Calu3 (cell line): Measurements from ENCODE around the gene MALRD1. TPM values are rescaled to one million over a fixed set of nuclear protein-coding genes. Genes with fewer than 3 reads are reported as not detected.

Source experiments
- BruUV-seq: library from RNA; stranded (reverse); fragments of 400-500 nt; replicated peaks from 2 replicates; lab custom pipeline; 2021; lab: Mats Ljungman, UMichigan
- CTCF ChIA-PET: fragments of 300-600 bp; sonication (Branson Sonifier 250); formaldehyde crosslinking; loops from one replicate; lab custom pipeline; 2022; ENCODE audit warnings: antibody characterized with exemption; lab: Charles Lee
- DNase-seq: peaks from one replicate; pipeline ENCODE4 v3.0.0; 2022
- H3K27ac Mint-ChIP-seq: one replicate; pipeline ENCODE4 v1.8.0; 2022; ENCODE audit warnings: mixed read lengths; ENCODE audit not compliant: unreplicated experiment
- H3K27me3 Mint-ChIP-seq: one replicate; pipeline ENCODE4 v1.8.0; 2022; ENCODE audit warnings: mixed read lengths; ENCODE audit not compliant: unreplicated experiment
- H3K36me3 Mint-ChIP-seq: one replicate; pipeline ENCODE4 v1.8.0; 2022; ENCODE audit warnings: mild to moderate bottlenecking, moderate library complexity, mixed read lengths; ENCODE audit not compliant: insufficient read depth, unreplicated experiment
- H3K4me1 Mint-ChIP-seq: one replicate; pipeline ENCODE4 v1.8.0; 2022; ENCODE audit warnings: mild to moderate bottlenecking, low read depth, mixed read lengths; ENCODE audit not compliant: unreplicated experiment
- H3K4me3 Mint-ChIP-seq: one replicate; pipeline ENCODE4 v1.8.0; 2022; ENCODE audit warnings: mild to moderate bottlenecking, low read depth, moderate library complexity, mixed read lengths; ENCODE audit not compliant: unreplicated experiment
- H3K9me3 Mint-ChIP-seq: one replicate; pipeline ENCODE4 v1.8.0; 2022; ENCODE audit warnings: low read depth, mixed read lengths; ENCODE audit not compliant: unreplicated experiment
- intact Hi-C: fragments of 100-400 bp; cut with micrococcal nuclease; formaldehyde crosslinking; loops from one replicate; pipeline ENCODE4 v1.10.0; 2022; ENCODE audit not compliant: unreplicated experiment
- total RNA-seq: library from RNA; stranded (reverse); gene quantifications from 2 replicates; pipeline ENCODE4 v1.2.3, GENCODE V29; 2022
- TF ChIP-seq, protein P1 (sequence below): fragments of 200-600 bp; IDR thresholded peaks from one replicate; pipeline ENCODE4 v1.8.0; 2022; ENCODE audit warnings: antibody characterized with exemption; ENCODE audit not compliant: unreplicated experiment

MALRD1 gene
- total RNA-seq, 1 experiment from 2014 or later: not detected

GRCh38 chr10:19347621-19348020, 299.0 kb downstream of the MALRD1 start:
- TF ChIP-seq, protein P1, sequence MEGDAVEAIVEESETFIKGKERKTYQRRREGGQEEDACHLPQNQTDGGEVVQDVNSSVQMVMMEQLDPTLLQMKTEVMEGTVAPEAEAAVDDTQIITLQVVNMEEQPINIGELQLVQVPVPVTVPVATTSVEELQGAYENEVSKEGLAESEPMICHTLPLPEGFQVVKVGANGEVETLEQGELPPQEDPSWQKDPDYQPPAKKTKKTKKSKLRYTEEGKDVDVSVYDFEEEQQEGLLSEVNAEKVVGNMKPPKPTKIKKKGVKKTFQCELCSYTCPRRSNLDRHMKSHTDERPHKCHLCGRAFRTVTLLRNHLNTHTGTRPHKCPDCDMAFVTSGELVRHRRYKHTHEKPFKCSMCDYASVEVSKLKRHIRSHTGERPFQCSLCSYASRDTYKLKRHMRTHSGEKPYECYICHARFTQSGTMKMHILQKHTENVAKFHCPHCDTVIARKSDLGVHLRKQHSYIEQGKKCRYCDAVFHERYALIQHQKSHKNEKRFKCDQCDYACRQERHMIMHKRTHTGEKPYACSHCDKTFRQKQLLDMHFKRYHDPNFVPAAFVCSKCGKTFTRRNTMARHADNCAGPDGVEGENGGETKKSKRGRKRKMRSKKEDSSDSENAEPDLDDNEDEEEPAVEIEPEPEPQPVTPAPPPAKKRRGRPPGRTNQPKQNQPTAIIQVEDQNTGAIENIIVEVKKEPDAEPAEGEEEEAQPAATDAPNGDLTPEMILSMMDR: no peak
- no TSS peak for BruUV-seq
- no peak overlapping the region for H3K27ac Mint-ChIP-seq
- no peak overlapping the region for H3K4me3 Mint-ChIP-seq
- intact Hi-C loops: no loop called here
- H3K9me3 Mint-ChIP-seq: peaks cover 2% of the 10 kb centered on the region
- no peaks in the 10 kb centered on the region for H3K36me3 Mint-ChIP-seq
- CTCF ChIA-PET: no interaction called here
- no peak for DNase-seq
- H3K27me3 Mint-ChIP-seq: no peaks in the 10 kb centered on the region
- no peaks in the 10 kb centered on the region for H3K4me1 Mint-ChIP-seq

DNA sequence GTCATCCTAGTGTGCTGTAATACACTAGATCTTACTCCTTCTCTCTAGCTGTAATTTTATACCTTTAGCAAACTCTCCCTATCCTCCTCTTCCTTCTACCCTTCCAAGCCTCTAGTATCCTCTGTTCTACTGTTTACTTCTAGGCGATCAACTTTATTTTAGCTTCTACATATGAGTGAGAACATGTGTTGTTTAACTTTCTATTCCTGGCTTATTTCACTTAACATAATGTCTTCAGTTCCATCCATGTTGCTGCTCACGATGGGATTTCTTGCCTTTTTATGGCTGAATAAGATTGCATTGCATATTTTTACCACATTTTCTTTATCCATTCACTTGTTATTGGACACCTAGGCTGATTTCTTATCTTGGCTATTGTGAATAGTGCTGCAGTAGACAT, 318.6 kb downstream of the MALRD1 start:
- Mint-ChIP-seq H3K27ac (no peak overlapping the region), H3K4me1 (no peaks in the 10 kb centered on the region), H3K27me3 (no peaks in the 10 kb centered on the region), H3K4me3 (no peak overlapping the region), H3K36me3 (no peaks in the 10 kb centered on the region), H3K9me3 (peaks cover 4% of the 10 kb centered on the region)
- intact Hi-C loops: no loop called here
- TF ChIP-seq, protein P1: no peak
- no TSS peak for BruUV-seq
- no peak for DNase-seq
- CTCF ChIA-PET: no interaction called here

- TF ChIP-seq, protein P1: no peak
- BruUV-seq: no TSS peak
- no peaks in the 10 kb centered on the region for H3K4me1 Mint-ChIP-seq
- no peak overlapping the region for H3K4me3 Mint-ChIP-seq
- no peak overlapping the region for H3K27ac Mint-ChIP-seq
- H3K36me3 Mint-ChIP-seq: no peaks in the 10 kb centered on the region
- intact Hi-C loops: no loop called here
- H3K9me3 Mint-ChIP-seq: peaks cover 3% of the 10 kb centered on the region
- DNase-seq: no peak
- CTCF ChIA-PET: no interaction called here
- no peaks in the 10 kb centered on the region for H3K27me3 Mint-ChIP-seq
These were observed 325.4 kb downstream of the MALRD1 start for GRCh38 chr10:19373988-19374387.

DNA sequence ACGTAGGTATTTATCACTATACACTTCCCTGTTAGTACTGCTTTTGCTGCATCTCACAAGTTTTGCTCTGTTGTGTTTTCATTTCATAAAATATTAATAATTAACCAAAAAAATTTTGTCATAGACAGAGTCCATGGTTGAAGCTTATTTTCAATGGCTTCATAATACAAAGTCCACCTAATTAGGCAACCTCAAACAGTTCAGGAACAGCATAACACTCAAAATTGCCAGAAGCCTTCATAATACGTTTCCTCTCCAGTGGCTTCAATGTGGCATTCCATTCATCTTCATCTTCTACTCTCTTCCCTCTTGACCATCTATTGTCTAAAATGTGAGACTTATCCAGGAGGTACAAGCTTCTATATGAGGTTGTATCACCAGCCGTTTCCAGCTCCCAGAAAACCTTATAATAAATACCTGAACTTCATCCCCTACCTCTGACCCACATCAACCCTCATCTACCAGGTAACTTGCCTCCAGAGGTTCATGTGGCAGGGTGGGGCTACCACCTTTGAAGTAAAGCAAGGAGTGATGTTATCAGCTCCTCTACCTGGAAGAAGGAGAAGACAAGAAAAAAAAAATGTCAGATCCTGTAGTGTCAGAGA, 337.3 kb downstream of the MALRD1 start:
- DNase-seq: no peak
- CTCF ChIA-PET: no interaction called here
- no peaks in the 10 kb centered on the region for H3K27me3 Mint-ChIP-seq

More for the DNA sequence above, 337.3 kb downstream of the MALRD1 start:
- no TSS peak for BruUV-seq
- Mint-ChIP-seq H3K4me1 (no peaks in the 10 kb centered on the region), H3K4me3 (no peak overlapping the region), H3K27ac (no peak overlapping the region), H3K9me3 (peaks cover 7% of the 10 kb centered on the region), H3K36me3 (no peaks in the 10 kb centered on the region)
- intact Hi-C loops: no loop called here
- TF ChIP-seq, protein P1: no peak
